Mucosa of descending colon (tissue), 3 donors: ENCODE measurements around the gene KRTAP22-1. TPM values are rescaled to one million over a fixed set of nuclear protein-coding genes. Genes with fewer than 3 reads are reported as not detected.

Experiments
- ATAC-seq: fragments of 200-7000 bp; cut with Tn5 transposase; one replicate; pipeline ENCODE4 v1.9.1; 2020; ENCODE audit warnings: mild to moderate bottlenecking, moderate library complexity
- DNase-seq, 3 donors: peaks; one replicate each; pipeline ENCODE4 v3.0.0-alpha.2; 2020
- H3K36me3 ChIP-seq: fragments of 200-600 bp; one replicate; pipeline ENCODE4 v1.8.0; 2021; ENCODE audit warnings: low read depth, mild to moderate bottlenecking
- H3K4me1 ChIP-seq: fragments of 200-600 bp; one replicate; pipeline ENCODE4 v1.8.0; 2021; ENCODE audit warnings: low read depth, mild to moderate bottlenecking
- H3K4me3 ChIP-seq: fragments of 200-600 bp; one replicate; pipeline ENCODE4 v1.8.0; 2021; ENCODE audit warnings: mild to moderate bottlenecking
- H3K9me3 ChIP-seq: fragments of 200-600 bp; one replicate; pipeline ENCODE4 v1.8.0; 2021; ENCODE audit warnings: mild to moderate bottlenecking
- CTCF ChIP-seq: fragments of 200-600 bp; IDR thresholded peaks from one replicate; pipeline ENCODE4 v1.8.0; 2022; ENCODE audit warnings: antibody characterized with exemption, mild to moderate bottlenecking
- intact Hi-C, 2 donors: fragments of 100-400 bp; cut with DNase I in 1 of 2; cut with micrococcal nuclease in 1 of 2; formaldehyde crosslinking; loops; one replicate each; pipeline versions ENCODE4 v1.11.0 to v1.11.1; 2022; cut with DNase I, micrococcal nuclease
- total RNA-seq, 3 donors: library from RNA; stranded (reverse); fragmentation: NEBNext Ultra II Directional in 2 of 3; extraction: Animal tissue kit (Norgen Biotek cat#: 25700) in 2 of 3; gene quantifications; one replicate each; pipeline versions ENCODE4 v1.2.1 to v1.2.4, GENCODE V29; 2021 to 2023
- donor health status: DM: no; HTN: no; CAD: no; lungs with moderate emphysema.
- donor health status: DM: no; HTN: no; CAD: no.
- donor health status: DM: no; HTN: yes; CAD: no.

Gene KRTAP22-1
- total RNA-seq, 3 donors from 2014 or later = not detected

GRCh38 chr21:30613836-30614235 lies 12.9 kb downstream of the KRTAP22-1 start, which contains the start of gene KRTAP6-1:
KRTAP6-1 (minus strand) TSS chr21:30613930; CDS start chr21:30613904, 26 bp downstream.
- no peak for TF ChIP-seq CTCF
- DNase-seq (no peak), ATAC-seq (no peak)
- intact Hi-C loops = no loop called here
- H3K4me3 ChIP-seq = no peak within 1 kb of the TSS
- H3K36me3 ChIP-seq = no peaks in the 10 kb centered on the region
- peaks cover 60% of the 10 kb centered on the region for H3K9me3 ChIP-seq
- no peaks in the 10 kb centered on the region for H3K4me1 ChIP-seq

GRCh38 chr21:30615199-30615598 lies 14.3 kb downstream of the KRTAP22-1 start:
- no peaks in the 10 kb centered on the region for H3K36me3 ChIP-seq
- no peak for TF ChIP-seq CTCF
- H3K4me3 ChIP-seq = no peak overlapping the region
- intact Hi-C loops = no loop called here
- H3K4me1 ChIP-seq = no peaks in the 10 kb centered on the region
- peaks cover 59% of the 10 kb centered on the region for H3K9me3 ChIP-seq
- DNase-seq (no peak), ATAC-seq (no peak)

- Histone ChIP-seq H3K4me1 (no peaks in the 10 kb centered on the region), H3K4me3 (no peak within 1 kb of the TSS), H3K9me3 (peaks cover 49% of the 10 kb centered on the region), H3K36me3 (no peaks in the 10 kb centered on the region)
- no peak for ATAC-seq
- no peak for DNase-seq
- intact Hi-C loops = no loop called here
- TF ChIP-seq CTCF = no peak
These were observed 15.2 kb downstream of the KRTAP22-1 start, which contains the start of gene KRTAP20-1 for GRCh38 chr21:30616125-30616524. KRTAP20-1 (plus strand) TSS chr21:30616425; CDS start chr21:30616455, 30 bp downstream.

- Histone ChIP-seq H3K9me3 (peaks cover 48% of the 10 kb centered on the region), H3K4me3 (no peak overlapping the region), H3K4me1 (no peaks in the 10 kb centered on the region), H3K36me3 (no peaks in the 10 kb centered on the region)
- no peak for DNase-seq
- intact Hi-C loops = no loop called here
- ATAC-seq = no peak
- no peak for TF ChIP-seq CTCF
These were observed 19.2 kb downstream of the KRTAP22-1 start for GRCh38 chr21:30620080-30620479.

GRCh38 chr21:30620522-30620921 lies 19.6 kb downstream of the KRTAP22-1 start, which contains the start of gene KRTAP20-4:
KRTAP20-4 (plus strand) TSS chr21:30620627.
- TF ChIP-seq CTCF = no peak
- no peak for ATAC-seq
- DNase-seq = no peak
- Histone ChIP-seq H3K36me3 (no peaks in the 10 kb centered on the region), H3K4me3 (no peak within 1 kb of the TSS), H3K4me1 (no peaks in the 10 kb centered on the region), H3K9me3 (peaks cover 53% of the 10 kb centered on the region)
- intact Hi-C loops = no loop called here

- H3K4me1 ChIP-seq = no peaks in the 10 kb centered on the region
- ATAC-seq (no peak), DNase-seq (no peak)
- peaks cover 62% of the 10 kb centered on the region for H3K9me3 ChIP-seq
- H3K36me3 ChIP-seq = no peaks in the 10 kb centered on the region
- intact Hi-C loops = no loop called here
- no peak for TF ChIP-seq CTCF
- H3K4me3 ChIP-seq = no peak overlapping the region
These were observed 22.5 kb downstream of the KRTAP22-1 start for GRCh38 chr21:30623362-30623761.
